ENCODE measurements around the gene C10orf120.

Gene C10orf120

DNA sequence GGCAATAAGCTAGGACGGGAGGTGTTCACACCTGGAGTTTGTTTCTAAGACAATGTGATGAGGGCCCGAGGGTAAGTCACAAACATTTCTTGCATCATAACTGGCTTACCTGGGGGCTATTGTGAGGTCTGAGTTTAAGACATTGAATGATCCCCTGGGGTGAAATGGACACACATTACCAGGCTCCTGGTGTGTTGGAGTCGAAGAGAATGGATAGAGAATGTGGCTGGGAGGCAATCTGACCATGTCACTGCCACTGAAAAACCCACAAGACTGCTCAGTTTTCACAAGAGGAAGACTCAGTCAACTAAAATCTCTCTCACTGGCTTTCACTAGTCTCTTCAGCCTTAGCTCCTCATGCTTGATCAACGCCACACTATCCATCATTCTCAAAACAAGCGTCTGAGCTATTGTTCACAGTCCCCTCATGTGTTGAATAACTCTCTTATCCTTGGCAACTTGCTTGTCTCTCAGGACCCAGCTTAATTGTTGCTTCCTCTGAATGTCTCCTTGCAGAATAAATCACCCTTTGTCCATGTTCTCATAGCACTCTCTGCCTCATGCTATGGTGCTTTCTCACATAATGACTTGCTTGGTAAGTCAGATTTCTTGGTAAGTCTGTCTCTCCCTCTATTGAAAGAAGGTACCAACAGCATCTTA is at the start of gene C10orf120:
Gene C10orf120, minus strand, starts transcription at position 51 of the 660 bp plus-strand sequence. CDS start 56 bp downstream, outside the sequence.
- Histone ChIP-seq H3K4me3 (ENCODE audit: low read depth, low read length) (no peak within 1 kb of the TSS), H2AFZ (ENCODE audit: low read length, unreplicated experiment) (no peak within 1 kb of the TSS), H3K27ac (ENCODE audit: low read depth, low read length) (no peak within 1 kb of the TSS)

DNA sequence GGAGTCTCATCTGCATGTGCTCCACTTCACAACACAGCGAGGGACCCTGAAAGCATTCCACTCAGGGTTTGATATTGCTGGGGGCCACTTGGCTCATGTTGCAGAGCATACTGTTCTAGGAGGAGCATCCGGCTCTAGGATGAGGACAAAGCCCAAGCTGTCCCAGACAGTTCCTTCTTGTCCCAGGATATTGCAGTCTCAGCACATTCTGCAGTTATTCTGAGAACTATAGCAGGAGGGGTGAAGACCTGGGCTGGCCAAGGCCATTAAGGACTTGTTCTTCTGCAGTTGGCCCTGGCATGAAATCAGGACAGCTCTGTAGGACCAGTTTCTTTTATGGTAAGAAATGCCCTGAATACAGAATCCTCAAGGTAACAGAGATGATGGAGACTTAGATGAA is 48.9 kb upstream of the C10orf120 start:
- no peak overlapping the region for H3K27ac ChIP-seq (ENCODE audit: low read depth, low read length)
- no peaks in the 10 kb centered on the region for H3K36me3 ChIP-seq (ENCODE audit: insufficient read depth, low read length)
- peaks cover 27% of the 10 kb centered on the region for H3K27me3 ChIP-seq (ENCODE audit: insufficient read depth, low read length)
- H2AFZ ChIP-seq (ENCODE audit: low read length, unreplicated experiment) = no peak overlapping the region
- H3K79me2 ChIP-seq (ENCODE audit: control insufficient read depth, insufficient read depth, low read length, unreplicated experiment) = no peaks in the 10 kb centered on the region
- H3K4me1 ChIP-seq (ENCODE audit: control insufficient read depth, insufficient read depth, low read length, unreplicated experiment) = no peaks in the 10 kb centered on the region
- no peak overlapping the region for H3K4me3 ChIP-seq (ENCODE audit: low read depth, low read length)

More for the DNA sequence above, at the start of gene C10orf120:
- Histone ChIP-seq H3K36me3 (ENCODE audit: insufficient read depth, low read length) (no peaks in the 10 kb centered on the region), H3K79me2 (ENCODE audit: control insufficient read depth, insufficient read depth, low read length, unreplicated experiment) (no peaks in the 10 kb centered on the region), H3K4me1 (ENCODE audit: control insufficient read depth, insufficient read depth, low read length, unreplicated experiment) (no peaks in the 10 kb centered on the region), H3K27me3 (ENCODE audit: insufficient read depth, low read length) (peaks cover 15% of the 10 kb centered on the region; the same call in 1 of the 2 replicates)

GRCh38 chr10:122746408-122746807 is 46.8 kb upstream of the C10orf120 start:
- no peak overlapping the region for H3K27ac ChIP-seq (ENCODE audit: low read depth, low read length)
- H3K27me3 ChIP-seq (ENCODE audit: insufficient read depth, low read length) = peaks cover 43% of the 10 kb centered on the region
- H2AFZ ChIP-seq (ENCODE audit: low read length, unreplicated experiment) = no peak overlapping the region
- no peaks in the 10 kb centered on the region for H3K36me3 ChIP-seq (ENCODE audit: insufficient read depth, low read length)
- H3K79me2 ChIP-seq (ENCODE audit: control insufficient read depth, insufficient read depth, low read length, unreplicated experiment) = no peaks in the 10 kb centered on the region
- no peaks in the 10 kb centered on the region for H3K4me1 ChIP-seq (ENCODE audit: control insufficient read depth, insufficient read depth, low read length, unreplicated experiment)
- no peak overlapping the region for H3K4me3 ChIP-seq (ENCODE audit: low read depth, low read length)

- no peaks in the 10 kb centered on the region for H3K36me3 ChIP-seq (ENCODE audit: insufficient read depth, low read length)
- no peaks in the 10 kb centered on the region for H3K79me2 ChIP-seq (ENCODE audit: control insufficient read depth, insufficient read depth, low read length, unreplicated experiment)
- H2AFZ ChIP-seq (ENCODE audit: low read length, unreplicated experiment) = no peak overlapping the region
- H3K4me3 ChIP-seq (ENCODE audit: low read depth, low read length) = no peak overlapping the region
- peaks cover 53% of the 10 kb centered on the region for H3K27me3 ChIP-seq (ENCODE audit: insufficient read depth, low read length)
- H3K4me1 ChIP-seq (ENCODE audit: control insufficient read depth, insufficient read depth, low read length, unreplicated experiment) = no peaks in the 10 kb centered on the region
- H3K27ac ChIP-seq (ENCODE audit: low read depth, low read length) = no peak overlapping the region
These were observed 44.6 kb upstream of the C10orf120 start for GRCh38 chr10:122744257-122744656.

DNA sequence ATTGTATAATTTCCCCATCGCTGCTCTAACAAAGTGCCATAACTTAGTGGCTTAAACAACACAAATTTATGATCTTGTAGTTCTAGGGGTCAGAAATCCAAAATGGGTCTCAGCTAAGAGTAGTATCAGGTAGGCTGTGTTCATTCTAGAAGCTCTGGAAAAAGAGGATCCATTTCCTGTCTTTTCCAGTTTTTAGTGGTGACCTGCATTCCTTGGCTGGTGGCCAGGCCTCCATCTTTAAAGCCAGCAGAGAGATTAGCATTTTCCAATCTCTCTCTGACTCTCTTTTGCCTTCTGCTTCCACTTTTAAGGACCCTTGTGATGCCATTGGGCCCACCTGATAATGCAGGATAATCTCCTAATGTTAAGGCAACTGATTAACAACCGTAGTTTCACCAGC is 41.0 kb upstream of the C10orf120 start:
- no peaks in the 10 kb centered on the region for H3K79me2 ChIP-seq (ENCODE audit: control insufficient read depth, insufficient read depth, low read length, unreplicated experiment)
- H3K27me3 ChIP-seq (ENCODE audit: insufficient read depth, low read length) = peaks cover 50% of the 10 kb centered on the region
- H3K27ac ChIP-seq (ENCODE audit: low read depth, low read length) = no peak overlapping the region
- no peaks in the 10 kb centered on the region for H3K4me1 ChIP-seq (ENCODE audit: control insufficient read depth, insufficient read depth, low read length, unreplicated experiment)
- H3K36me3 ChIP-seq (ENCODE audit: insufficient read depth, low read length) = no peaks in the 10 kb centered on the region
- no peak overlapping the region for H2AFZ ChIP-seq (ENCODE audit: low read length, unreplicated experiment)
- H3K4me3 ChIP-seq (ENCODE audit: low read depth, low read length) = no peak overlapping the region

DNA sequence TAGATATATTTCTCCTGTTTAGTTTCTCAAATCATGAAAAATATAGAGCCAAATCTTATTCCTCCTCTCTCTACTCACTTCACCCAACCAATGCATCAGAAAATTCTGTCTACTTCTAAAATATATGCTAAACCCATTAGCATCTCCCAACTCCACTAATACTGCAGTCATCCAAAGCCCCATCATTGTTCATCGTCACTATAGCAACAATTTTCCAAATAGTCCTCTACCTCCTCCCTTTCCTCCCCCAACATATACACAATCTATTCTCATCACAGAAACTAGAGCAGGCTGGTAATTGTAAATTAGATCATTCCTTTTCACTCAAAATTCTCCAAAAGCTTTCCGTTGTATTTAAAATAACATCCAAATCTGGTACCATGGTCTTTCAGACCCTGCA is 38.4 kb upstream of the C10orf120 start:
- Histone ChIP-seq H3K4me3 (ENCODE audit: low read depth, low read length) (no peak overlapping the region), H3K27ac (ENCODE audit: low read depth, low read length) (no peak overlapping the region), H3K79me2 (ENCODE audit: control insufficient read depth, insufficient read depth, low read length, unreplicated experiment) (no peaks in the 10 kb centered on the region), H2AFZ (ENCODE audit: low read length, unreplicated experiment) (no peak overlapping the region), H3K4me1 (ENCODE audit: control insufficient read depth, insufficient read depth, low read length, unreplicated experiment) (no peaks in the 10 kb centered on the region), H3K36me3 (ENCODE audit: insufficient read depth, low read length) (no peaks in the 10 kb centered on the region), H3K27me3 (ENCODE audit: insufficient read depth, low read length) (peaks cover 44% of the 10 kb centered on the region)

- no peaks in the 10 kb centered on the region for H3K79me2 ChIP-seq (ENCODE audit: control insufficient read depth, insufficient read depth, low read length, unreplicated experiment)
- H3K4me1 ChIP-seq (ENCODE audit: control insufficient read depth, insufficient read depth, low read length, unreplicated experiment) = no peaks in the 10 kb centered on the region
- no peak overlapping the region for H3K4me3 ChIP-seq (ENCODE audit: low read depth, low read length)
- no peak overlapping the region for H2AFZ ChIP-seq (ENCODE audit: low read length, unreplicated experiment)
- H3K36me3 ChIP-seq (ENCODE audit: insufficient read depth, low read length) = no peaks in the 10 kb centered on the region
- no peak overlapping the region for H3K27ac ChIP-seq (ENCODE audit: low read depth, low read length)
- H3K27me3 ChIP-seq (ENCODE audit: insufficient read depth, low read length) = peaks cover 52% of the 10 kb centered on the region
These were observed 34.5 kb upstream of the C10orf120 start for GRCh38 chr10:122733931-122734665.

DNA sequence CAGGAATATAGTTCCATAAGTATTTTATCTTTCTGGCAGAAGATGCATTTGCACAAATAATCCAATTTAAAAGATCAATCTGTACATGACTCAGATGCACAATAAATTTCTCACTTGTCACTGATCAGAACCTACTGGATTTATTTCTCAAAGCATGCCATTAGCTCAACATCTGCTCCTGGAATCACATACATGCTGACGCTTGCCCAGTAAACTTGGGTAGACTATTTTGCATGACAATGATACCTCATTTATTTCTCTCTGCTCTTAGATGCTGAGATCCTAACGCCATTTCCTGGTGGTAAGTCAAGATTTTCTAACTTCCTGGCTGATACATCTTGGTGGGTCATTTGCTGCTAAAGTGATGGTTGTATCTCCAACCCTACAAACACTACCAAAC is 33.8 kb upstream of the C10orf120 start:
- Histone ChIP-seq H3K27me3 (ENCODE audit: insufficient read depth, low read length) (peaks cover 58% of the 10 kb centered on the region), H3K4me1 (ENCODE audit: control insufficient read depth, insufficient read depth, low read length, unreplicated experiment) (no peaks in the 10 kb centered on the region), H3K36me3 (ENCODE audit: insufficient read depth, low read length) (no peaks in the 10 kb centered on the region), H2AFZ (ENCODE audit: low read length, unreplicated experiment) (no peak overlapping the region), H3K79me2 (ENCODE audit: control insufficient read depth, insufficient read depth, low read length, unreplicated experiment) (no peaks in the 10 kb centered on the region), H3K27ac (ENCODE audit: low read depth, low read length) (no peak overlapping the region), H3K4me3 (ENCODE audit: low read depth, low read length) (no peak overlapping the region)

GRCh38 chr10:122730238-122730637 is 30.6 kb upstream of the C10orf120 start:
- H3K27me3 ChIP-seq (ENCODE audit: insufficient read depth, low read length) = peaks cover 54% of the 10 kb centered on the region
- no peak overlapping the region for H3K4me3 ChIP-seq (ENCODE audit: low read depth, low read length)
- no peaks in the 10 kb centered on the region for H3K36me3 ChIP-seq (ENCODE audit: insufficient read depth, low read length)
- H3K79me2 ChIP-seq (ENCODE audit: control insufficient read depth, insufficient read depth, low read length, unreplicated experiment) = no peaks in the 10 kb centered on the region
- H3K4me1 ChIP-seq (ENCODE audit: control insufficient read depth, insufficient read depth, low read length, unreplicated experiment) = no peaks in the 10 kb centered on the region
- H3K27ac ChIP-seq (ENCODE audit: low read depth, low read length) = no peak overlapping the region
- H2AFZ ChIP-seq (ENCODE audit: low read length, unreplicated experiment) = no peak overlapping the region

GRCh38 chr10:122729126-122729525 is 29.5 kb upstream of the C10orf120 start:
- H3K4me3 ChIP-seq (ENCODE audit: low read depth, low read length) = no peak overlapping the region
- no peaks in the 10 kb centered on the region for H3K79me2 ChIP-seq (ENCODE audit: control insufficient read depth, insufficient read depth, low read length, unreplicated experiment)
- no peaks in the 10 kb centered on the region for H3K4me1 ChIP-seq (ENCODE audit: control insufficient read depth, insufficient read depth, low read length, unreplicated experiment)
- no peak overlapping the region for H3K27ac ChIP-seq (ENCODE audit: low read depth, low read length)
- H3K27me3 ChIP-seq (ENCODE audit: insufficient read depth, low read length) = peaks cover 54% of the 10 kb centered on the region
- no peak overlapping the region for H2AFZ ChIP-seq (ENCODE audit: low read length, unreplicated experiment)
- H3K36me3 ChIP-seq (ENCODE audit: insufficient read depth, low read length) = no peaks in the 10 kb centered on the region

GRCh38 chr10:122727426-122727825 is 27.8 kb upstream of the C10orf120 start:
- Histone ChIP-seq H3K4me1 (ENCODE audit: control insufficient read depth, insufficient read depth, low read length, unreplicated experiment) (no peaks in the 10 kb centered on the region), H3K27me3 (ENCODE audit: insufficient read depth, low read length) (peaks cover 56% of the 10 kb centered on the region)

More at GRCh38 chr10:122727426-122727825, 27.8 kb upstream of the C10orf120 start:
- Histone ChIP-seq H2AFZ (ENCODE audit: low read length, unreplicated experiment) (no peak overlapping the region), H3K36me3 (ENCODE audit: insufficient read depth, low read length) (no peaks in the 10 kb centered on the region), H3K4me3 (ENCODE audit: low read depth, low read length) (no peak overlapping the region), H3K27ac (ENCODE audit: low read depth, low read length) (no peak overlapping the region), H3K79me2 (ENCODE audit: control insufficient read depth, insufficient read depth, low read length, unreplicated experiment) (no peaks in the 10 kb centered on the region)
